ENCODE results near the gene RBM33. TPM values are rescaled to one million over a fixed set of nuclear protein-coding genes. Genes with fewer than 3 reads are reported as not detected.

Gene RBM33
- total and polyA plus RNA-seq, 2 of the 8 experiments (the other 6 are each of a cell fraction or from before 2014, with no cell fraction given), result 16.5 to 64.6 TPM

GRCh38 chr7:155818820-155819168 lies 174.3 kb downstream of the RBM33 start (continued):
- TF ChIP-seq CHD7 (IDR thresholded peaks at IDR 0.05; ENCODE audit: insufficient replicate concordance, low read length) (no peak), RAD21 (IDR thresholded peaks at IDR 0.05 in 1 of 2, conservative IDR thresholded peaks at IDR 0.05 in 1 of 2; ENCODE audit: low read depth in 2 of 2, low read length in 2 of 2) (peak in 1 of 2 experiments; percentile 37; a peak in 2 of 4 replicates)
